GM21526 (cell line): ENCODE measurements around the gene ANTXRL.
"Not testable (repeated sequence)": the region's sequence is repeated elsewhere in the genome, so short reads cannot be mapped to it uniquely, and the experiment has no call there.

ENCODE experiments used
- ATAC-seq: cut with Tn5 transposase; IDR thresholded peaks from one replicate; pipeline ENCODE4 v1.9.1; 2021; ENCODE audit warnings: moderate library complexity; ENCODE audit not compliant: unreplicated experiment, low FRiP score

The ANTXRL gene

DNA sequence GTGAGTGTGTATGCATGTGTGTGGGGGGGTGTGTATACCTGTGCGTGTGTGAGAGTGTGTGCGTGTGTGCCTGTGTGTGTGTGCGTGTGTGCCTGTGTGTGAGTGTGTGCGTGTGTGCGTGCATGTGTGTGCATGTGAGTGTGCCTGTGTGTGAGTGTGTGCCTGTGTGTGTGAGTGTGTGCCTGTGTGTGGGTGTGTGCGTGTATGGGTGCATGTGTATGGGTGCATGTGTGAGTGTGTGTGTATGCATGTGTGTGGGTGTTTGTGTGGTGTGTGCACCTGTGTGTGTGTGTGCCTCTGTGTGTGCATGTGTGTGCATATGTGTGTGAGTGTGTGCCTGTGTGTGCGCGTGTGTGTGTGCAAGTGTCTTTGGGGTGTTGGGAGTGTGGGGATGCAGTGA is 6.4 kb downstream of the ANTXRL start:
- no peak for ATAC-seq

DNA sequence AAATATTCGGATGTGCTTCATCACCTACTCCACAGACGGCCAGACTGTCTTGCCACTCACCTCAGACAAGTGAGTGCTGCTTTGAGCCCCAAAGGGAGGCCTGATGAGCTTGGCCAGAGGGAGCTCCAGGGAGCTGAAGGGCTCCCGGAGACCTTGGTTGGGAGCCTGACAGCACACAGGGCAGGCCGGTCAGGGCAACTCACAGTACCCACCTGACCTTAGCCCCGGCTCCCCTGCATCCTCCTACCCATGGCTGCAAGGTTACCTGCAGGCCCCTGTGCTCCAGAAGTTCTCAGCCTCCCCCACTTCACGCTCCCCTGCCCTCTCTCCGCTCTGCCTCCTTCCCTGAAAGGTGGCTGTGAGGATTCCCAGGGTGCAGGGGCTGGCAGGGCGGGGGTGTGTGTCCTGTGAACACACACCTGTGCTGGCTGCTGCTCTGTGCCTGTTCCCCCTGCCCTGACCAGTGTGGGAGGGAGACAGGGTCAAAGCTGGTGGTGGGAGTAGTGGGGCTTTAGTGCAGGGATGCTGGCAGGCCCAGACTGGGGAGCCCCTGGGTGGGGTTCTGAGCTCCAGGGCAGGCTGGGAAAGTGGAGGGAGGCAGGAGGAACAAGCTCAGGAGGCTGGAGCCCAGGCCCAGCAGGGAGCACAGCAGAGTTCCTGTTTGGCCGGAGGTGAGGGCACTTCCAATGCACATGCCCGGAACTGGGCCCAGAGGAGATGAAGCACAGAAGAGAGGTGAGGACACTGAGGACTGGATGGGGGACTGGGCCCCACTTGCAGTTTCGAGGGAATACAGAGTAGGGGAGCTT is 7.2 kb downstream of the ANTXRL start:
- no peak for ATAC-seq

DNA sequence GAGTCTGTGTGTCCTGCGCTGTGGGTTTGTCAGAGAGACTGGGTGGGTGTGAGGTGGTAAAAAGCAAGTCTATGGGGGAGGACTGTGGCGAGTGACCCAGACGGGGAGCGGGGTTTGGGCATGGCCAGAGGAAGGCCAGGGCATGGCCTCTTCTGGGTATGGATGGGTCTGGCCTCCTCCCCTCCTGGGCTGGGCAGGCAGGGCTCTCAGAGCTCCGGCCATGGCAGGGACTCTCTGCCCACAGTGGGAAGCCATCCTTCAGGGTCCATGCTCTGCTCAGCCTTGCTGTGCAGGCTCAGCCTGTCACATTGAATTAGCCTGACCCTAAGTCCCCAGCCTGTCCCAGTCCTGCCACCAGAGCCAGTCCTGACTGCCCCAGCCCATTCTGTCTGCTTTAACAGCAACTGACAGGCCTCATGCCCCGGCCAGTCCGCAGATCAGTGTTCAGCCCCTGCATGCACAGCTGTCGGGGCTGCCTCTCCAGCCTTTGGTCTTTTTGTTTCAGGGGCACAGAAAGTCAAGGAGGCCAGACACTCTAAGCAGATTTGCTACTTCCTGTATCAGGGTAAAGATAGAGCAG is 7.9 kb downstream of the ANTXRL start:
- no peak for ATAC-seq

DNA sequence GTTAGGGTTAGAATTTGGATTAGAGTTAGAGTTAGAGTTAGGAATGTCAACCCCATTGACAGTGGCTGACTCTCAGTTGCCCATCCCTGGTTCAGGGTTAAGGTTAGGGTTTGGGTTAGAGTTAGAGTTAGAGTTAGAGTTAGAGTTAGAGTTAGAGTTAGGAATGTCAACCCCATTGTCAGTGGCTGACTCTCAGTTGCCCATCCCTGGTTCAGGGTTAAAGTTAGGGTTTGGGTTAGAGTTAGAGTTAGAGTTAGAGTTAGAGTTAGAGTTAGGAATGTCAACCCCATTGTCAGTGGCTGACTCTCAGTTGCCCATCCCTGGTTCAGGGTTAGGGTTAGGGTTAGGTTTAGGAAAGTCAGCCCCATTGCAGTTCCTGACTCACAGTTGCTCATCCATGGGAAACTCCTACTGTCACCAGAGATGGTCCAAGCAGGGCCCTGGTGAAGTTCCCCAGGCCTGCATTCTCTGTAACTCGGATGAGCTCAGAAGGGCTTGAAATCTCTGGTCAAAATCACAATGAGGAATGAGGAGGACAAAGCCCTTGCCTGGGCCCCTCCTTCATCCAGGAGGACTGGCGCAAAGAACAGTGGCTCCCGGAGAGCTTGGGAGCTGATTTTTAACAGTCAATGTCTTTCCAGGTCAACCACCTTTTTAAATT is 8.7 kb downstream of the ANTXRL start:
- ATAC-seq: not testable (repeated sequence)

GRCh38 chr10:46296086-46296485 is 9.3 kb downstream of the ANTXRL start:
- ATAC-seq: not testable (repeated sequence)

DNA sequence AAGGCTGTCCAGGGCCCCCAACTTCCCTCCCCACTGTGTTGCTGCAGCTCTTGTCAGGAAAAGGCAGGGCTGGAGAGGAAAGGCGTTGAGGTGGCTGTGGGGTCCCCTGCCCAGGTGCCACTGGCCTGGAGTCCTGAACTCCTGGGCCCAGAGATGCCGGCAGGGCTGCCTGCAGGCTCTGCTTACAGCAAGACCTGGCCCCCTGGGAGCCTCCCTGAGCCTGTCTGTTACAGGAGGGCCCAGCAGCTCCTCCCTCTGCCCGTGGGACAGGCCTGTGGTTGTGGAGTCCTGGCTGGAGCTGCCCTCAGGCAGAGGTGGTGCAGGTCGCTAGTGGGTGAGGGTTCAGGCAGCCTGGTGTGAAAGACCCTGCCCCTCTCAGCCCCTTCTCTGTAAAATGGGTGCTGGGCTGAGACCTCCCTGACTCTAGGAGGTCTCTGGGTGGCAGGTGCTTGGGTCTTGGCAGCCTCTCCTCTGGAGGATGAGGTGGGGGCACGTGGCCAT is 9.9 kb downstream of the ANTXRL start:
- no peak for ATAC-seq

DNA sequence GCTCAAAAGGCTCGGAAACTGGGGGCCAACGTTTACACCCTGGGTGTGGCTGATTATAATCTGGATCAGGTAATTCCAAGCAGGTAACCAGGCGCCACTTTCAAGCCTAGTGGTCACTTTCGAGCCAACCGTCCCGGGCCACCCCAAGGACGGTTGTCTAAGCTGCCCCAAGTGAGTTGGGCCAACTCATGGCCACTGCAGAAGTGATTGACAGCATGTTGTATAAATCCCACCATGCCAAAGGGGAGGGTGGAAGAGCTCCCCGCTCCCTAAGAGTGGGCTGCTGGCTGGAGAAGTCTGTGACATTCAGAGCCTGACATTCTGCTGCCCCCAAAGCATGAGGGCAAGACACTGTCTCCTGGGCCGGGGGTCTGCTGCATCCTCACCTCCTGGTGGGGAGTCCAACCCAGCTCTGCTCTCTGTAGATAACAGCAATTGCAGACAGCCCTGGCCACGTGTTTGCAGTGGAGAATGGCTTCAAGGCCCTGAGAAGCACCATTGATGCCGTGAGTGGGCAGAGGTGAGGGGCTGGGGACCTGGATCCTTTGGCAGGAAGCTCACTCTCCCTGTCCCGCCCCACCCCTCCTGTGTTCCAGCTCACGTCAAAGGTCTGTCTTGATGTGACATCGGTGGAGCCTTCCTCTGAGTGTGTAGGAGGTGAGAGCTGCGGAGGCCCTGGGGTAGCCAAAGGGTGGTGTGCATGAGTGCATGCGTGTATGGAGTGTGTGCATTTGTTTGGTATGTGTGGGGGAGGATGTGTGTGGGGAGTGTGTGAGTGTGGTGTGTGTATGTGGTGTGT is 10.8 kb downstream of the ANTXRL start:
- no peak for ATAC-seq

DNA sequence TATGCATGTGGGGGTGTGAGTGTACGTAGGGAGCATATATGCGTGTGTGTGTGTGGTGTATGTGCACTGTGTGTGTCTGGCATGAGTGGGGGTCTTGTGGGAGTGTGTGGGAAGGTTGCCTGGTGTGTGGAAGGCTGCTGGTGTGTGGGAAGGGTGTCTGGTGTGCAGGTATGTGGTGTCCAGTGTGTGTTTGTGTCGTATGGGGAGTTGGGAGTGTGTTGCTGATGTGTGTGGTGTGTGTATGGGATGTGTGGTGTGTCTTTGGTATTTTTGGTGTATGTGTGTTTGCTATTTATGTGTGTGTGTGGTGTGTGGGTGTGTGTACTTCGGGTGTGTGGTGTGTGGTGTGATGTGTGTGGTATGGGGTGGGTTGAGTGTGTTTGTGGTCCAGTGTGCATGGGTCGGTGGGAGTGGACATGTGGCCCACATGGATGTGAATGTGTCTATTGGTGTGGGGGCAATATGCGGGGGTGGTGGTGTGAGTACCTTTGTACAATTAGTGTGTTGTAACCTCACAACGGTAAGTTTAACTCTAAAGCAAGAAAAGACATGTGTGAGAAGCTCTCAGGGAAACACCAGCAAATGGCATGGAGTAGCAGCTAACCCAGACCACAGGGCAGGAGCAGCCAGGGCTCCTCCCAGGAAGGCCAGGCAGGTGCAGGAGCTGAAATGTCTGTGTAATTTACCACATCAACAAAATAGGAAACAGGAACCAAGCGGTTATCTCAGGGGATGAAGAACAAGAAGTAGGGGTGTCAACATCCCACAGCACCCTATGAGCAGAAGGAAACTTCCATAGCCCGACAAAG is 11.9 kb downstream of the ANTXRL start:
- no peak for ATAC-seq

- ATAC-seq: no peak
Measured at GRCh38 chr10:46299286-46299535, 12.4 kb downstream of the ANTXRL start.

DNA sequence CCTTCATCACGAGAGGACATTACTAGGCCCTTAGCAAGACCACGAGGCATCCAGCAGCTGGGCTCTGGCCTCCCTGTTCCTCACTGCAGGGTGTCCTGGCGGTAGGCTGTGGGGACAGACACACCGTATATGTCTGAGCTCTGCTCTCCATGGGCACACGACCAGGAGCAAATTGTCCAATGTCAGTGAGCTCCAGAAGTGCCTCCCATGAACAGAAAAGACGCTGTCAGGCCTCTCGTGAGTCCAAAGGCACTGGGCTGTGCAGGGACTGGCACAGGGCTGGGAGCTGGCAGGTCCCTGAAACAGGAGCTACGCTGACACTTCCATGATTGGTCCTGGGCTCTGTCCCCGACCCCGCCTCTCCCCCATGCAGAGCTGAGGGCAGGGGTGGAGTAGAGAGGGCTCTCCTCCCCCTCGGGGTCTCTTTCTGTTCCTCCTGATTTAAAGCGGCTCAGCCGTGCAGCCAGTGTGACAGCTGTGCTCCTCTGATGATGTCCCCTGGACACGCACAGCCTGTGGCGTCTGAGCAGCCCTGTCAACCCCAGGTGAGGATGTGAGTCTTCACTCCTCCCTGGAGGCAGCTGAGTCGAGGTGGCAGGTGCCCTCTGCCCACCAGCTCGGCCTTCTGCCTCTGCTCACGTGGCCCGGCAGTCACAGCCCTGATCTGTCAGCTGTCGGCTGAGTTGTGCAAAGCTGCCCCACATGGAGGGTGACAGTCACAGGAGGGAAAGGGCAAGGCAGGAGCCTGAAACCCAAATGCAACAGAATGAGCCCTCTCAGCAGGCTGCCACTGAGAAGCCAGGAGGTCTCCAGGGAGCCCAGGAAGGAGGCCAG is 13.0 kb downstream of the ANTXRL start:
- no peak for ATAC-seq

DNA sequence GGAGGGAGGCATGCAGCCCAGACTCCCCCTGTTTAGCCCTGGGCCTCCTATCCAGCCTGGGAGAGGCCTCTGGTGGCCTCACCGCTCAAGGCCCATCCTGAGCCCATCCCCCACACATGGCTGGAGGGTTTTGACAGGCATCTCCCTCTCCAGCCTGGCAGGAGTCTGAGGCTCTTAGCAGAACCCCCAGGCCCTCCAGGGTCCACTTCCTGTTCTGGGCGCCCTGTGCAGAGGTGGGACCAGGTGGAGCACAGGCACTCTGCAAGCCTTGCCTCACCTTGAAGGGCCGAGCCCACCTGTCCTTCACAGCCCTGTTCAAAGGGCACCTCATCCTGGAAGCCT is 13.5 kb downstream of the ANTXRL start:
- not testable (repeated sequence) for ATAC-seq

DNA sequence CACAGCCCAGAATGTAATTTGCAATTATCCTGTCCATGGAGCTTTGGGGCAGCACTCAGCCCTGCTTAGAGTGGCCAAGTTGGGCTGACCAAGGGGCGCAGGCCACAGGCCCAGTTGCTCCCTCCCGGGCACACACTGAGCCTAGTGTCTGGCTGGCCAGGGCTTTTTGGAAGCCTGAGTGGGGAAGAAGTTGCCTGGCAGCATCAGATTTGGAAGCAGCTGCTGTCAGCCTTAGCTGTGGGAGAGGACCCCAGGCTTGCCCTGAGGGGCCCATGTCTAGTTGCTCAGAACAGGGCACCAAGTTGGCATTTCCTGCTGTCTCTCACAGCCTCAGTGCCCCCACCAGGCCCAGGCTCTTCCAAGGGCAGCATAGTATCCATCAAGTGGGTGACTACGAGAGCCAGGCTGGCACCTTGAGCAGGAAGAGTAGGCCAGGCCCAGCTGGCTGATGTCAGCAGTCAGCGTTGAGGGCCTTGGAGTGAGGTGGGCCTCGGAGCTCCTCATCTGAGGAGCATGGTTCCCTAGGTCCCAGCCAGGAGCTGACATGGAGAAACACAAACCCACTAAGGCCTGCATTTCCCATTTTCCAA is 14.4 kb downstream of the ANTXRL start:
- no peak for ATAC-seq

DNA sequence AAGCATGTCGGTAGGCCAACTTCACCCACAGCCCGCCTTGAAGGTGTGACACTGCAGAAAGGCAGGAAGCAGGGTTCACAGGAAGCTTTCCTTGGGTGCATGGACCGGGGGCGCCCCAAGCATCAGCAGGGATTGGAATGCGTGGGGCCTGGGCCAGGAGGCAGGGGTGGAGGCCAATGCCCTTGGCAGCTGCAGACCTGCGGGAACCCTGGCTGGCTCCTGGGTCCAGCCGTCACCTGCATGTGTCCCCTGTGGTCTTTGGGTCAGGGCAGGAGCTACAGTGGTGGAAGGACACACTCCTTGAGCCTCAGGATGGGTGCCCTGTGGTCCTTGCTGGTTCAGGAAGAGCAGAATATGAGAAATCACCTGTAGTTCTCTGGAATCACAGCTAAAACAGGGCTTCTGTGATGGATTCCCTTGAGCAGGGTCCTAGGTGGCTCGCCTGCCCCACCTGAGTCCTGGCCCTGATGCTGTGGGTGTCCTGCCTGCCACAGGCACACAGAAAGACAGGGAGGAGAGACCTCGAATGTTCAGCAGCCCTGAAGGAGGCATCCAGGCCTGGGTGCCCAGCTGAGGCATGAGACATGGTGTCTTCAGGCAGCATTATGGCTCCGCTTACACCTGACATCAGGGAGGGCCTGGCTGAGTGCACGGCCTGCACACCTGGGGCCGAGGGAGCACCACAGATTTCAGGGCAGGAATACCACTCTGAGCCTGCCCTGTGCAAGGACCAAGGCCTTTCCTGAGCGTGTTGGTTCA is 15.1 kb downstream of the ANTXRL start:
- no peak for ATAC-seq

- ATAC-seq: not testable (repeated sequence)
Measured at GRCh38 chr10:46302765-46303352, 16.1 kb downstream of the ANTXRL start.

- no peak for ATAC-seq
Measured at GRCh38 chr10:46304062-46304461, 17.3 kb downstream of the ANTXRL start.

GRCh38 chr10:46304671-46305070 is 17.9 kb downstream of the ANTXRL start:
- ATAC-seq: not testable (repeated sequence)

DNA sequence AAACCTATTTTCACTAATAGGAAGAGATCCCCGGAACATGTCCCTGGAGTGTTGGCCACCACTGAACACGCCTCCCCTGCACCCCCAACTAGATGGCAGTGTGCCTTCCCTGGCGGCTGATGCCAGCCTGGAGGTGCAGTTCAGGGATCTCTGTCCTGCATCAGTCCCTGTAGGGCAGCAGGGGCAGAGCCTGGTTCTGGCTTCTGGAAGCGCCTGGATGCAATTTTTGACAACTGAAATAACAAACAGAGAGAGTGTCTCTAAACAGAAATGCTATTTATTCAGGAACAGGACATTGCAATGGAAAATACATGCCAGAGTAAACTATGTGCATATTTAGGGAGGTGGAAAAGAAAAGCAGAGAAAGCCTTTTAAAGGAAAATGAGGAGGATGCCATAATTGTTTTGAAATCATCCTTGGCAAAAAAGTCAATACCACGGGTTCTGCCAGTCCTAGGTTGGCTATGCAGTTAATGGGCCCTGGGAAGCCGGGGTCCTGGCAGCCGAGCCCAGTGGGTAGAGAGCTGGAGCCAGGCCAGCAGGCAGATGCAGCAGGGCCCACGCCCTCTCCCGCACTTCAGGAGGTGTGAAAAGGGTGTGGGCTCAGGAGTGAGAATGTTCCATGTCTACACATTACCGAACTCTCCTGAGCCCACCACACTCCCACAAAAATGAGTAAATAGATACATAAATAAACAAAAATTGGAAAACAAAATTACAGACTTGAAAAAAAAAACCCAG is 18.5 kb downstream of the ANTXRL start:
- ATAC-seq: no peak
